DLD1 (cell line): ENCODE results near the gene WDR75.
"Not testable (repeated sequence)": the region's sequence is repeated elsewhere in the genome, so short reads cannot be mapped to it uniquely, and the experiment has no call there.

Source experiments
- in situ Hi-C: cut with HindIII; loops from 2 replicates; pipeline ENCODE4 v1.10.0; 2017; ENCODE audit warnings: low sequenced_read_pairs

Gene WDR75

DNA sequence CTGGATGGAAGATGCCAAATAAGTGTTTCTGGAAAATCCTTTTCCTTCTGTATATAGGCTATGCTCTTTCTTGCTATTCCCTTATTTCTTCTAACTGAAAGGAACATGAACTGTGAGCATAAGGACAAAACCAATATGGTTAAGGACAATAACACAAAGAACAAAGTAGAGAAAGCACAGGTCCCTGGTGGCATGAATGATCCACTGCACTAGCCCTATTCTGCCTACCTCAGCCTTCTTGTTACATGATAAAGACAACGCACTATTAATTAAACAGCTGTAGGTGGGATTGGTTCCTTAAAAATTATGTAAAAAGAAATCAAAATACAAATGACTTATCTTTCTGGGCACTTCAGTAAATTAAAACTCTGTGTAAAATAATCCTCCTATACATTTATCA, 1.9 kb upstream of the WDR75 start:
- in situ Hi-C loops = no loop called here

DNA sequence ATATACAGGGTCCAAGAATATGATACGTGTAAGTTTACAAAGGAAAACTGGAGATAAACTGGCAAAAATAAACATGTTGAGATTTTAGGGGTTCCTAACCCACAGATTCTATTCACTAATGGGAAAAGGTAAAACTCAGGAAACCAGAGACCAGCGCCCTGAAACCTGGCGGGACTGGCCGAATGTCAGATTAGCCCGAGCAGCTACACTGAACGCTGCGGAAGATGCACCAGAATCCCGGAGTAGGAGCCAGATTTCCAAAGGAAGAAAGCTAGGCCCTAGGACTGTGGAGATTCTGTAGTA, 679 bp upstream of the WDR75 start:
- in situ Hi-C loops = no loop called here

DNA sequence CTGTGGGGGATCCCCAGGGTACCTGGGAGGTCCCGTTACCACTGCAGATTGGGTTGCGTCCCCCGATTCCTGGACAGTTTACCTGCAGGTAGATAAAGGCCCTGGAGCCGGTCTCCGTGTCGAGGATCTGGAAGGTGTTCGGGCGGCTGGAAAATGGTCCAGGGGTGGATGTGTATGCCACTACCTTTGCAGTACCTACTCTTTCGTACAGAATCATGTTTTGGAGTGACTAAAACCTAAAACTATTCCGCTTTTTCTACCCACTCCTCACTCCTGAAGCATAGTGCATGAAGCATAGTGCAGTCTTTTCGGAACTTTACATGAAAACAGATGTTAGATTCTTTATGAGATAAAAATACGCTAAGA, 418 bp downstream of the WDR75 start:
- in situ Hi-C loops = no loop called here

DNA sequence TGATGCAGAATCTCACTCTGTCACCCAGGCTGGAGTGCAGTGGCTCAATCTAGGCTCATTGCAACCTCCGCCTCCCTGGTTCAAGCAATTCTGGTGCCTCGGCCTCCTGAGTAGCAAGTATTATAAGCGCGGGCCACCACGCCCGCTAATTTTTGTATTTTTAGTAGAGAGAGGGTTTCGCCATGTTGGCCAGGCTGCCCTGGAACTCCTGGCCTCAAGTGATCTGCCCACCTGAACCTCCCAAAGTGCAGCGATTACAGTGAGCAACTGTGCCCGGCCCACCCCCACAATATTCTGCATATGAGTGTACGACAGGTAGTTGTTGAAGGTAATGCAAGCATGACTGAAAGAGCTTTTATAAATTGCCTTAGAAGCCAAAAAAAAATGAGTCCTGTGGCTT, 1.2 kb downstream of the WDR75 start:
- in situ Hi-C loops = no loop called here

DNA sequence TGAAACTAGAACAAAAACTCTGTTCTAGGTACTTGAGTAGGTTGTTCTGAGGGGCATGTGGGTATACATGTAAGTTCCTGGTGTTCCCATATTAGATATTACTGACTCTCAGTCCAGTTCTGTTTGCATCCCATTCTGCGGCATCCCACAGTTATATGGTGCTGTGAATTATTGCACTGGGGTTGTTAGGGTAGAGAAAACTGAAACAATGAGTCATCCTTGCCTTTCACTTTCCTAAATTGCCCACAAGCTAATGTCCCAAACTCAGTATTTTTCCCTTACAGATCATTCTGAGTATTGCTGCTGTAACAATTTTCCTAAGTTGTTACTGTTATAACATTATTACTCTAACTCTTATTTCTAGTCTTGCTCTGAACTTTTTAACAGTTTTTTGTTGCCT, 3.0 kb downstream of the WDR75 start:
- in situ Hi-C loops = no loop called here

DNA sequence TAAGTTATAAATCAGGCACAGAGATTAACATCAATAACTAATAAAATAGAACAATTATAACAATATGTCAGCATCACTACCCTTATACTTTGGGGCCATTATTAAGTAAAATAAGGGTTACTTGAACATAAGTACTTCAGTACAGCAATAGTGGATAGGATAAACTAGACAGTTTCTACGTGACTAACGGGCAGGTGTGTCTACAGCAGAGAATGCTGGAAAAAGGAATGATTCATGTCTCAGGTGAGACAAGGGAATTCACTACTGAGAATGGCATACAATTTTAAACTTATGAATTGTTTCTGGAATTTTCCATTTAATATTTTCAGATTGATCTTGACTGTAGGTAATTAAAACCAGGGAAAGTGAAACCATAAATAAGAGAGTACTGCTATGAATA, 5.5 kb downstream of the WDR75 start:
- in situ Hi-C loops = no loop called here

DNA sequence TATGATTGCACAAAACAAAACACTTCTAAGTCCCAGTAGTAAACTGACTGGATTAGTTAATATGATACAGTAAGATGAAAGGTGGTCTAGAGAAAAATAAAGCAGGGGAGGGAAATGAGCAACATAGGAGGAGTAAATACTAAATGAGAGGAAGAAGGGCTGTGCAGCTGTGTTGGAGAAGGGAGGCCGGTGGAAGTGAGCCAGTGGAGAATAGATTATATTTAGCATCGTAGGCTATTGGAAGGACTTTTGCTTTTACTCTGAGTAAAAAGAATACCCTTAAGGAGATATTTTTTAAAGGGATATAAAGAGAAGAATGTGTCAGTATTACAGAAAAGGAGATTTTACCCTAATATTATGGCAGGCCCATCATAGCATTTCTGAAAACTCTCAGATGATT, 12.7 kb downstream of the WDR75 start:
- in situ Hi-C loops = no loop called here

DNA sequence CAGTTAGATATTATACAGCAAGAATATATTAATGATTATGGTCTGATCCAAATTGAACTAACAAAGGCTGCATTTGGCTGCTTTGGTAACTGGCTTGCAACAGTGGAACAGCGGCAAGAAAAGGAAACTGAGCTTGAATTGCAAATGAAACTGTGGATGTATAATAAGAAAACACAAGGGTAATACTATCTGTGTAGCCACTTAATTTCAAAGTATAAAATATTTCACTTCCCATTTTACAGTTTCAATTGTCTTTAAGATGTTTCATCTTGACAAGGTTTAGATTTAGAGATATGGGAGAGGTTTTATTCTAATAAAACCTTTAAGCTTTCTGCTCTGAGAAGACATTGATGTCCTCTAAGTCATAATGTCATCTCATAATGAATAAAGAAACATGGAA, 23.8 kb downstream of the WDR75 start:
- in situ Hi-C loops = no loop called here

DNA sequence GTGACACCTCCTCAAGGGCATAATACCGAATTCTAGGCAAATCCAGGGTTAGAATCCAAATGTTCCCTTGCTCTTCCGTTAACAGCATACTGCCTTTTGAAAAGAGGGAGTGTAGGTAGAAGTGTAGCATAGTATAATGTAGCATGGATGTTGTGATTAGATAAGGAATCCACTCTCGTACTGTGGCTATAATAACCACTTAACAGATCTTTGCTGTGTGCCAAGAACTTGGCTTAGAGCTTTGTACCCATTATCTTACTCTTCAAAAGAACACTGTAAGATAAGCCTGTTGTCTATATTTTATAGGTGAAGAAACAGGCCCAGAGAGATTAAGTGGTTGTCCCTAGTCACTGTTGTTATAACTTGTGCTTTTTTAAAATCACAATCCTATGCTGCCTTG, 24.2 kb downstream of the WDR75 start:
- in situ Hi-C loops = no loop called here

DNA sequence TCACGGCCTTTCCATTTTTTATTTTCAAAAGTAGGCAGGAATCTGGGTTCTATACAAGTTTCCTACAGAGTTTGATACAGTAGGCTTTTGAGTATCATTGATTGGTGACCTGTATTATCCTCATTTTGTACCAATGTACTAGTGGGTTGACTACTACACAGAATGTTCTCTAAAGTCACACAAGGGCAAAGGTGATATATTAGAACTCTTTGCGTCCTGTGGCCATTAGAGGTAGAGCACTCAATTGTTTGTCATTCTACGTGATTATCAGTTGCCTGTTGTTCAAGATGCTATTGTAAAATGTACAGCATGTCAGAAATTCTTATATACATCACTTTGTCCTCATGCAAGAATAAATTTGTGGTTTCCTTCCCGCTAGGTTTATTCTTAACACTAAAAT, 24.8 kb downstream of the WDR75 start:
- in situ Hi-C loops = no loop called here

DNA sequence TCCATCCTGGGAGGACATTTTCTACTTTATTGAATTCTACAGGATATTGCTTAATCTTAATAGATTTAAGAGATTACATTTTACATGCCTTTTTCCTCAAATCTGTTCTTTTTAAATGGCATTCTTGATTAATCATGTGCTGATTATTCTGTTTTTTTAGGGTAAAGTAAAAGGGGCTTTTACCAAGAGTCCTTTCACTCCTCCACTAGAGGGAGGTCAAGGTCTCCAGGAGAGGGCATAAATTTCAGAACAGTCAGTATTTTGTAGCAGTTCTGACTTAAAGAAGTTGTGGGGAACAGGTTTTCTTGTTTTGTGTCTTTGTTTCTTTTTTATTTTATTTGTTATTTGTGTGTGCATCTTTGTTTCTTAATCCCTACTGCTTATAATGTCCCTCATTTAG, 25.4 kb downstream of the WDR75 start:
- in situ Hi-C loops = no loop called here

DNA sequence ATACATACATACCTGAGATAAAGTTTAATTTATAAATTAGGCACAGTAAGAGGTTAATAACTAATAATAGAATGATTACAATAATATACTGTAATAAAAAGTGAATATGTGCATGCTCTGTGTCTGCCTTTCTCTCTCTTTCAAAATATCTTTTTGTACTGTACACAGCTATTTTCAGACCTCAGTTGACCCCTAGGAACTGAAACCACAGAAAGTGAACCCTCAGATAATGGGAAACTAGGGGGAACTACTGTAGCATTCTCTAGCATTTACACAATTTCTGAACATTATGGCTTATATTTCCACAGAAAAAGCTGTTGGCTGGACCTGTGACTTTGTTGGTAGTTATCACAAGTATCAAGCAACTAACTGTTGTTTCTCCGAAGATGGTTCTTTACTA, 25.9 kb downstream of the WDR75 start:
- in situ Hi-C loops = no loop called here

DNA sequence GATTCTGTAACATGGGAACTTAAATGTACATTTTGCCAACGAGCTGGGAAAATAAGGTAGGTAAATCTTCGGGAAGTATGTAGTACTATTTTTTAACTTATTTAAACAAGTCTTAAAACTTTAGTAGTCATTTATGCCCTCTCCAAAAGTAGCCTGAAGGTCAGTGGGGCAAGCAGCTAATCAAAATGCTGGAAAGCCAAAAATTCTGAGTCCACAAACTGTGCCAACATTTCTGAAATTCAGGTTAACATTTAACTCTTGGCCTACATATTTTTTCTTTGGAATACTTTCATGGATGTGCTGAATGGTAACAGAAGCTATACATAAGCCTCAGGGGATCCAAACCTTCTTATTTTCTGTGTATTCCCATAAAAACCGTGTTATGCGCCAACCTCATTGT, 26.3 kb downstream of the WDR75 start:
- in situ Hi-C loops = no loop called here

DNA sequence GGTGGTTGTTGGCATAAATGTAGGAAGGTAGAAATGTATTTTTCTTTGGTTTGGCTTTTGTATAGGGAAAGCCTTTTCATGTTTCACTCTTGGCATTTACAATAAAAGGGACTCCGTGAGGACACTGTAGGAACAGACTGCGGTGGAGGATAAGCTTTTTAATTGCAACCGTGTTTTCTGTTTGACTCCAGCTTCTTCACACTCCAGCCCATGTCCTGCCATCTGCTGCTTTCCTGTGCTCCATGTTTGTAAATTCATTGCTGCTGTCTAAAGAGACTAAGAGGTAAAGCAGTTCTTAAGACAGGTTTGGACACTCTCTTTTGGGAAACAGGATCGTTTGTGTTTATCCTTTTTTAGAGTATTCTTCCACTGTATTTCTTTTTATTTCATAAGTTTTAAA, 33.3 kb downstream of the WDR75 start:
- in situ Hi-C loops = no loop called here

DNA sequence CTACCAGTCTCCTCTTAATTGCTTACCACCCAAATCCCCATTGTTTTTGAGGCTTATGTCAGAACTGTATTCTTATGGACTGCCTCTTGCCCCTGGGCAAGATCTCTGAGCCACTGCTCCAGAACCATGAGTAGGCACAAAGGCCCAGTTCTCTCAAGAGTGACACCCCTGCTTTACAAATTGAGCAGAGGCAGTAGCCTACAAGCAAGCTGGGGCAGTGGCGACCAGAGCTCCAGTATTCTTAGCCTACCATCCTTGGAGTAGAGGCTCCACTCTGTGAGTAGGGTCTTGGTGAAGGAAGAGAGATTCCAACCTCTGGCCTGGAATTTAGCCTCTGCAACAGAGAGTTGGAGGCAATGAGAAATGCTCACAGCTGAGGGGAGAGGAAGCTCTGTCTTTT, 36.5 kb downstream of the WDR75 start:
- in situ Hi-C loops = no loop called here

DNA sequence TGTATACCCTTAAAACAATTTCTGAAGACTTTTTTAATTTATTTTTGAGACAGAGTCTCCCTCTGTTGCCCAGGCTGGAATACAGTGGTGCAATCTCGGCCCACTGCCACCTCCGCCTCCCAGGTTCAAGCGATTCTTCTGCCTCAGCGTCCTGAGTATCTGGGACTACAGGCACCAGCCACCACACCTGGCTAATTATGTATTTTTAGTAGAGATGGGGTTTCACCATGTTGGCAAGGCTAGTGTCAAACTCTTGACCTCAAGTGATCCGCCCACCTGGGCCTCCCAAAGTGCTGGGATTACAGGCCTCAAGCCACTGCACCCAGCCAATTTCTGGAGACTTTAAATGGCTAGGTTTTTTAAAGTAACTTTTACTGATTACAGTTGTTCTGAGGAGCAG, 37.0 kb downstream of the WDR75 start:
- in situ Hi-C loops = not testable (repeated sequence)

DNA sequence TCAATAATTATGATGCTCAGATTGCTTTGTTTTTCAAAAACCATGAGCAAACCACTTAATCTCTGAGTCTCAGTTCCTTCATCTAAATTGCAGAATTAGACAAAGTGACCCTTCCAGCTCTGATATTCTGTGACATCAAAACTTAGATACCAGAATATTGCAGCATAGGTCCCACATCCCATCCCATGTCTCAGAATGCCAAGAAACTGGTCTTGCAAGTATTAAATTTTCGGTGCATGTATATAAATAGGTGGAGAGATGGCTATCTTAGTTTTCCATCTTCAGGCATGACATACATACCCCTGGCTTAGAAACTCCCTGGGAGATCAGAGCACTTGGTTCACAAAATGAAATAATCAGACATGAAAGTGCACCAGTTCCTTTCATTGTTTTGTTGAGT, 39.8 kb downstream of the WDR75 start:
- in situ Hi-C loops = no loop called here

DNA sequence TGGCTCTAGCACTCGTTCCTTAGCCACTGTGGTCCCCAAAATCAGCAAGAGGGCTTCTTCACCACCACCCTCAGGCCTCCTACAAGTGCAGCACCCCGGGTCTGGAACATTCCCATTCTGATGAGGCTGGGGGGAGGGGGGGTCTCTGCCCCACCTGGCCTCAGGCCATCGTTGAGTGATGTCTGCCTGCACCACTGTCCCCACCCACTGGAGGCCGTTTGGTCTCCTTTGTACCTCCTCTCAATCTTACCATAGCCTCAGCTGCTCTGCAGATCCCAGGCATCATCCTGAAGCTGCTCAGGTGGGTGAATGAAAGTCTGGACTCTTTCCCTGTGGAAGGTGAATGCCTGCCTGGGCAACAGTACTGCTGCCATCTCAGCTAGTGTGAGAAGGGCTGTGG, 42.3 kb downstream of the WDR75 start:
- in situ Hi-C loops = no loop called here

DNA sequence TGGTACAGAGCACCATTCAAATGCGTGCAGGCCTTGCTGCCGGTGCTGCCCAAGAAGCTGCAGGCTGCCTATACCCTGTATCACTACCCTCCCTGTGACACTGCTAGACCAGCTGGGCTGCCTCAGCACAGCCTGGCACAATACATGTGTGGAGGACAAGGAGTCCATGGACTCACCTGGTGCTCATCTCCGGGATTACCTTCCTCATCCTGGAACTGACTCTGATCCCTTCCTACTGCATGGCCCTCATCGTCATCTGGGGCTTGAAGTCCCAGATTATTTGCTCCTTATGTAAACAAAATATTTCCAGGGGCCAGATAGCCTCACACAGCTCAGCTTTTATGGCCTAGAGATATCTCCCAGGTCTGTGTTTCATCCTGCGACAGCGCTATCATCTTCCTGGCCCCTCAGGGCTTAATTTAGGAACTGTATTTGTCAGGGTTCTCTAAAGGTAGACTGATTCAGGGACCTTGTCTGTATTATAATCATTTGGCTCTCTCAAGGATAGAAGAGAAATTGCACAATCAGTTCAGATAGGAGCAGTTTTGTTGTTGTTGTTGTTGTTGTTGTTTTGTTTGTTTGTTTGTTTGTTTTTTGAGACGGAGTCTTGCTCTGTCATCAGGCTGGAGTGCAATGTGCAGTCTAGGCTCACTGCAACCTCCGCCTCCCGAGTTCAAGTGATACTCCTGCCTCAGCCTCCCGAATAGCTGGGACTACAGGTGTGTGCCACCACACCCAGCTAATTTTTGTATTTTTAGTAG, 42.9 kb downstream of the WDR75 start:
- in situ Hi-C loops = no loop called here

DNA sequence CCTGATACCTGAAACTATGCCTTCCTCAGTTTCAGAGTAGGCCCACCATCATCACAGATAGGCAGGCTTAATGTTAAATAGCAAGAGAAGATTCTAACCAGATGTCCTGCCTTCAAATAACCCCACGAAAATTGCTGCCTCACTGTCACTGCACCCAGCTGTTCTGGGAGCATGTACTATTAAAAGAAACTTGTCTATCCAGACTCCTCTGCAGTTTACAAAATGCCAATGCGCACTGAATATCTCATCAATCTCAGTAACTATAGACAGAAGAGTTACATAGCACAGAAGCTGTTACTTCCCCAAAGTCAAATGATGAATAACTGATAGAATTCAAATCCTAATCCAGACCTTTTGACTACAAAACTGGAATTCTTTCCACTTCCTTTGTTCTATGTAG, 43.9 kb downstream of the WDR75 start:
- in situ Hi-C loops = no loop called here

DNA sequence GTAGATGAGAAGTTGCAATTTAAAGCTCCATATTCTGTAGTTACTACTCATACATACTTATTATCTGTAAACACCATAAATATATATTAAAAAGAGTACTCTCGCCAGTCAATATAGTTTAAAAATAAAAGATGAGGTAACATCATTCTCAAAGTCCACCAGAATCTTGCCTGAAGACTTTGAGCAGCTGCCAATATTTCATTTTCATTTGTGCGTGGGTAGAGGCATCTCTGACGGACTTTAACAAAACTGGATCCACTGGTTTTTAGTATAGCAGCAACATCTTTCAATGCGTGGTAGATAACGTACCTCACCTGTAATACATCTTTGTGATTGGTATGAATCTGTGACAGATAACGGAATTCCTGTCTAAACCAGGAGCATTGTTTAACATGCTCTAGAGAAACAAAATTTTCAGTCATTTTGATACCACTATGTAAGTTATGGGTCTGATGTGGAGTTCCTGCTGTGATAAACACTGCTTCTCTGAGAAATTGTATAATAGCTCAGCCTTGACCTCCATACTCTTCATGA, 45.0 kb downstream of the WDR75 start:
- in situ Hi-C loops = no loop called here

DNA sequence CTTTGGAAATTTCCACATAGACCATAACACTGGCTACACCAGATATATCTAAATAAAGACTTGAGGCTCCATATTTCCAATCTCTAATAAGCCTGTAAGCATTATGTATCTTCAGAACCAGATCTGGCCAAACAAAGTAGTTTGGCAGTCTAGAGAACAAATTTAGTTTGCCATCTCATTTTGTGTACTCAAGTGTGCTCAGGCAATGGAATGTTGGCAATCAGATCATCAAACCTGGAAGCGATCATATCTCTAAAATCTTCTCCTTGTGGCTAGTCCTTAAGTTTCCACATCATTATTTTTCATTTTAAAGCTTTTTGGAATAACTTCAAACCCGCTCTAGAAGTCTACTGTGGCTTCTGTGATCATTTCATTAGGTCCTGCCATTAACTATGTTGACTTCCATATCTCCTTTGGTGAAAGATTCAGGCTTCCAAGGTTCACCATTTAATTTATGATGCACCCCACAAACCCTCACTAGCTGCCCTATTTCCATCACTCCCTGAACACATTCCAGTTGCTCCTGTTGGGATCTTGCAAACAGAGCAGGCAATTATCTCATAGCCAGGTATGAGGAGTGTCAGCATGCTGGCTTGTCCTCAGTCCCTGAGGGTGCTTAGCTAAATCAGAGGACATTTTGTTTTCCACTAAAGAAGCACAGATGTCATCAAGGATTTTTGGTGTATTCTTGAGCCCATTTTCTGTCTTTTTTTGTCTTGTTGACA, 46.2 kb downstream of the WDR75 start:
- in situ Hi-C loops = no loop called here

DNA sequence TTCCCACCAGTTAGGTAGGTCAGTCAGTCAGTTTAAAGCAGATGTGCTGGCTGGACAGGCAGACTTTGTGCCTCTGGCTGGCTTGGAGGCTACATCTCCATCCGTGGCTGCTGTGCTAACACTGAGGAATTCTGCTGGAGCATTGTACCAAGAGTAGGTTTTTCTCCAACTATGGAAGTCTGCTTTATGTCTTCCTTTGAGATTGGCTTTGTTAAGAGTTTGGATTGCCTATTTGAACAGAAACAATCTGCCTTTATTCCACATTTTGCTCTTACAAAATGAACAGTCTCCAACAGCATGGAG, 46.7 kb downstream of the WDR75 start:
- in situ Hi-C loops = no loop called here
